Tibial nerve (tissue), 4 donors: ENCODE data around the gene NKIRAS1. TPM values are rescaled to one million over a fixed set of nuclear protein-coding genes. Genes with fewer than 3 reads are reported as not detected.

Experiments used
- DNase-seq, 2 donors: peaks; one replicate each; pipeline ENCODE4 v3.0.0-alpha.2; 2019; ENCODE audit warnings: low spot score in 2 of 2
- H3K27ac ChIP-seq, 4 donors: fragments of 200-600 bp; sonication (generic) in 3 of 4; one replicate each; pipeline ENCODE4 v1.5.1; 2017 to 2019; ENCODE audit warnings: mild to moderate bottlenecking in 1 of 4
- H3K27me3 ChIP-seq, 2 donors: fragments of 200-600 bp; sonication (generic) in 1 of 2; one replicate each; pipeline versions ENCODE4 v1.5.1 to v1.6.0; 2017 to 2019
- H3K36me3 ChIP-seq, 3 donors: fragments of 200-600 bp; sonication (generic); one replicate each; pipeline ENCODE4 v1.5.1; 2018 to 2019
- H3K4me1 ChIP-seq, 4 donors: fragments of 200-600 bp; sonication (generic) in 3 of 4; one replicate each; pipeline ENCODE4 v1.5.1; 2017 to 2019
- H3K4me3 ChIP-seq, 4 donors: fragments of 200-600 bp; sonication (generic) in 3 of 4; one replicate each; pipeline ENCODE4 v1.5.1; 2017 to 2019; ENCODE audit warnings: mild to moderate bottlenecking in 1 of 4, moderate library complexity in 1 of 4
- H3K9me3 ChIP-seq, 4 donors: fragments of 200-600 bp; sonication (generic) in 3 of 4; one replicate each; pipeline ENCODE4 v1.5.1; 2017 to 2019
- CTCF ChIP-seq, 5 experiments: fragments of 200-600 bp in 3 of 5; fragments of 450-650 bp in 2 of 5; sonication (generic) in 3 of 5; IDR thresholded peaks; one replicate each; pipeline ENCODE4 v1.5.1; 2016 to 2019; ENCODE audit warnings: antibody characterized with exemption in 5 of 5, mild to moderate bottlenecking in 3 of 5, moderate library complexity in 2 of 5
- EP300 ChIP-seq, 2 donors: sonication (generic); formaldehyde crosslinking; IDR thresholded peaks; one replicate each; pipeline ENCODE4 v1.6.1; 2017; ENCODE audit warnings: antibody characterized with exemption in 2 of 2, mild to moderate bottlenecking in 1 of 2
- POLR2A ChIP-seq, 2 donors: fragments of 450-650 bp; IDR thresholded peaks; one replicate each; pipeline ENCODE4 v1.6.1; 2017; ENCODE audit warnings: antibody characterized with exemption in 2 of 2, mild to moderate bottlenecking in 2 of 2, moderate library complexity in 2 of 2
- WGBS, 2 donors: methylation state at CpG; one replicate each; pipeline ENCODE4 v1.1.5; 2018; 5-methylcytosine and 5-hydroxymethylcytosine counted together
- total RNA-seq, 4 donors: library from RNA; depleted of rRNA; stranded (reverse); fragments of >200 nt; gene quantifications; one replicate each; pipeline ENCODE4 v1.1.0, GENCODE V29; 2016

NKIRAS1 gene
- total RNA-seq, 4 donors from 2014 or later, result 6.6 to 14.9 (median 9.3) TPM

GRCh38 chr3:23934253-23934652 lies 17.5 kb upstream of the NKIRAS1 start:
- no peak overlapping the region for H3K27ac ChIP-seq

GRCh38 chr3:23932571-23932970 lies 15.8 kb upstream of the NKIRAS1 start:
- no peaks in the 10 kb centered on the region for H3K36me3 ChIP-seq
- H3K27me3 ChIP-seq, result no peaks in the 10 kb centered on the region
- H3K27ac ChIP-seq, result no peak overlapping the region
- no peaks in the 10 kb centered on the region for H3K9me3 ChIP-seq
- DNase-seq, result no peak
- no peaks in the 10 kb centered on the region for H3K4me1 ChIP-seq
- H3K4me3 ChIP-seq, result no peak overlapping the region
- 76 to 78% methylated on average over 4 of the region's 4 CpGs for WGBS, 2 donors
- TF ChIP-seq CTCF (IDR thresholded peaks at IDR 0.05), result no peak

More at GRCh38 chr3:23934253-23934652, 17.5 kb upstream of the NKIRAS1 start:
- WGBS, 2 donors, result 47 to 48% methylated on average over 4 of the region's 4 CpGs
- Histone ChIP-seq H3K4me1 (no peaks in the 10 kb centered on the region), H3K4me3 (no peak overlapping the region), H3K36me3 (no peaks in the 10 kb centered on the region), H3K27me3 (no peaks in the 10 kb centered on the region), H3K9me3 (peaks cover 0 to 4% (median 0%) of the 10 kb centered on the region in 4 donors)
- no peak for DNase-seq
- no peak for TF ChIP-seq EP300 (IDR thresholded peaks at IDR 0.05)
- TF ChIP-seq POLR2A (IDR thresholded peaks at IDR 0.05), result no peak
- no peak for TF ChIP-seq CTCF (IDR thresholded peaks at IDR 0.05)

- no peak for DNase-seq
- no peaks in the 10 kb centered on the region for H3K27me3 ChIP-seq
- 79 to 81% methylated on average over 3 of the region's 3 CpGs for WGBS, 2 donors
- H3K9me3 ChIP-seq, result no peaks in the 10 kb centered on the region
- no peak overlapping the region for H3K4me3 ChIP-seq
- H3K36me3 ChIP-seq, result no peaks in the 10 kb centered on the region
- no peak for TF ChIP-seq POLR2A (IDR thresholded peaks at IDR 0.05)
- TF ChIP-seq CTCF (IDR thresholded peaks at IDR 0.05), result no peak
- H3K4me1 ChIP-seq, result no peaks in the 10 kb centered on the region
- H3K27ac ChIP-seq, result no peak overlapping the region
Observed at GRCh38 chr3:23931597-23931996, 14.8 kb upstream of the NKIRAS1 start.

GRCh38 chr3:23928524-23928923 lies 11.7 kb upstream of the NKIRAS1 start:
- 79 to 82% methylated on average over 8 of the region's 8 CpGs for WGBS, 2 donors
- H3K27ac ChIP-seq, result no peak overlapping the region

GRCh38 chr3:23926736-23927135 lies 9.9 kb upstream of the NKIRAS1 start:
- 79 to 80% methylated on average over 3 of the region's 3 CpGs for WGBS, 2 donors
- no peak for DNase-seq
- H3K4me3 ChIP-seq, result no peak overlapping the region

More at GRCh38 chr3:23928524-23928923, 11.7 kb upstream of the NKIRAS1 start:
- Histone ChIP-seq H3K9me3 (no peaks in the 10 kb centered on the region), H3K4me1 (no peaks in the 10 kb centered on the region), H3K36me3 (peaks cover 0 to under 1% (median 0%) of the 10 kb centered on the region in 3 donors), H3K4me3 (no peak overlapping the region), H3K27me3 (no peaks in the 10 kb centered on the region)
- TF ChIP-seq CTCF (IDR thresholded peaks at IDR 0.05), result no peak
- no peak for TF ChIP-seq POLR2A (IDR thresholded peaks at IDR 0.05)
- TF ChIP-seq EP300 (IDR thresholded peaks at IDR 0.05), result no peak
- DNase-seq, result no peak

More at GRCh38 chr3:23926736-23927135, 9.9 kb upstream of the NKIRAS1 start:
- no peaks in the 10 kb centered on the region for H3K9me3 ChIP-seq
- H3K36me3 ChIP-seq, result peaks cover 0 to 18% (median 0%) of the 10 kb centered on the region in 3 donors
- no peaks in the 10 kb centered on the region for H3K27me3 ChIP-seq
- TF ChIP-seq POLR2A (IDR thresholded peaks at IDR 0.05) (no peak), CTCF (IDR thresholded peaks at IDR 0.05) (no peak), EP300 (IDR thresholded peaks at IDR 0.05) (no peak)
- H3K4me1 ChIP-seq, result no peaks in the 10 kb centered on the region
- H3K27ac ChIP-seq, result no peak overlapping the region
